Endothelial cell of umbilical vein (primary cell): Measurements from ENCODE around the gene TM9SF2. TPM values are rescaled to one million over a fixed set of nuclear protein-coding genes. Genes with fewer than 3 reads are reported as not detected.

Source experiments
- BruUV-seq: library from RNA; stranded (reverse); fragments of 400-500 nt; replicated peaks from 2 replicates; lab custom pipeline; 2021; lab: Mats Ljungman, UMichigan
- CTCF ChIA-PET: fragments of 300-600, 350-600 bp; sonication (Branson Sonifier 250); formaldehyde crosslinking; loops from one replicate; lab custom pipeline; 2021; ENCODE audit warnings: antibody characterized with exemption, inconsistent platforms; lab: Charles Lee
- POLR2A ChIA-PET: fragments of 300-600, 350-600 bp; sonication (Branson Sonifier 250); formaldehyde crosslinking; loops from one replicate; lab custom pipeline; 2021; ENCODE audit warnings: antibody characterized with exemption, inconsistent platforms; lab: Charles Lee
- DNase-seq: peaks from one replicate; pipeline ENCODE4 v3.0.0-alpha.2; 2011; ENCODE audit warnings: low read depth, low spot score
- FAIRE-seq: peaks from 2 replicates; lab custom pipeline; 2011; peaks lifted over from hg19 to GRCh38; lab: Jason Lieb, UNC
- H2AFZ ChIP-seq: 2 replicates; pipeline ENCODE4 v1.6.0; 2012; ENCODE audit warnings: low read depth, low read length, control low read depth, inconsistent platforms
- H3K27ac ChIP-seq: 2 replicates; pipeline ENCODE4 v1.5.1; 2011; ENCODE audit warnings: low read depth, mild to moderate bottlenecking, control low read depth, low read length, moderate library complexity; ENCODE audit not compliant: insufficient read depth
- H3K27me3 ChIP-seq, 2 experiments: 2 replicates each; pipeline versions ENCODE4 v1.6.0 to v1.6.1; 2011; ENCODE audit warnings: low read length in 2 of 2, mixed read lengths in 1 of 2; ENCODE audit not compliant: control insufficient read depth in 2 of 2, insufficient read depth in 2 of 2
- H3K36me3 ChIP-seq, 2 experiments: 2 replicates in 1 of 2; 3 replicates in 1 of 2; pipeline ENCODE4 v1.5.1; 2011; ENCODE audit warnings: low read length in 2 of 2, mild to moderate bottlenecking in 1 of 2, moderate library complexity in 1 of 2; ENCODE audit not compliant: control insufficient read depth in 2 of 2, insufficient read depth in 2 of 2; ENCODE audit errors: extremely low read depth in 1 of 2
- H3K4me1 ChIP-seq: 3 replicates; pipeline ENCODE4 v1.5.1; 2011; ENCODE audit warnings: mild to moderate bottlenecking, low read length; ENCODE audit not compliant: control insufficient read depth, insufficient read depth; ENCODE audit errors: extremely low read depth
- H3K4me2 ChIP-seq: 2 replicates; pipeline ENCODE4 v1.6.1; 2011; ENCODE audit warnings: low read length, control low read depth, mixed read lengths; ENCODE audit not compliant: insufficient read depth
- H3K4me3 ChIP-seq, 3 experiments: fragments of 200-600 bp in 1 of 3; sonication (generic), shearing (Covaris generic) in 1 of 3; replicated peaks in 1 of 3; 2 replicates each; pipeline ENCODE4 v1.5.1; 2011 to 2016; ENCODE audit warnings: control low read depth in 3 of 3, low read length in 3 of 3, mild to moderate bottlenecking in 2 of 3, inconsistent platforms in 1 of 3, low read depth in 1 of 3, moderate library complexity in 1 of 3; ENCODE audit not compliant: insufficient read depth in 1 of 3
- H3K79me2 ChIP-seq: 2 replicates; pipeline ENCODE4 v1.6.0; 2012; ENCODE audit warnings: low read length, inconsistent platforms; ENCODE audit not compliant: control insufficient read depth, insufficient read depth
- H3K9ac ChIP-seq: replicated peaks from 2 replicates; pipeline ENCODE3; 2011; ENCODE audit warnings: low read length, control low read depth; ENCODE audit not compliant: insufficient read depth; ENCODE audit errors: extremely low read depth
- H3K9me1 ChIP-seq: replicated peaks from 3 replicates; pipeline ENCODE4 v1.6.0; 2011; ENCODE audit warnings: mild to moderate bottlenecking, low read length; ENCODE audit not compliant: control insufficient read depth, insufficient read depth; ENCODE audit errors: extremely low read depth
- H3K9me3 ChIP-seq: replicated peaks from 2 replicates; pipeline ENCODE4 v1.5.1; 2012; ENCODE audit warnings: low read length, inconsistent platforms; ENCODE audit not compliant: control insufficient read depth, insufficient read depth
- H4K20me1 ChIP-seq: replicated peaks from 2 replicates; pipeline ENCODE3; 2011; ENCODE audit warnings: mild to moderate bottlenecking, low read length; ENCODE audit not compliant: control insufficient read depth, insufficient read depth; ENCODE audit errors: extremely low read depth
- EZH2 ChIP-seq: IDR thresholded peaks from 2 replicates; pipeline ENCODE4 v1.6.1; 2012; ENCODE audit warnings: borderline replicate concordance, low read depth, mild to moderate bottlenecking, moderate library complexity, low read length, inconsistent platforms; ENCODE audit not compliant: severe bottlenecking
- FOS ChIP-seq: IDR thresholded peaks from 2 replicates; pipeline ENCODE4 v1.6.1; 2011; ENCODE audit warnings: mild to moderate bottlenecking, low read length, moderate library complexity, borderline replicate concordance; ENCODE audit not compliant: insufficient read depth
- GATA2 ChIP-seq: IDR thresholded peaks from 2 replicates; pipeline ENCODE4 v1.7.0; 2011; ENCODE audit warnings: low read depth, mild to moderate bottlenecking, moderate library complexity, mixed read lengths, low read length; ENCODE audit not compliant: insufficient read length, insufficient read depth
- JUN ChIP-seq: IDR thresholded peaks from 2 replicates; pipeline ENCODE4 v1.6.1; 2011; ENCODE audit warnings: borderline replicate concordance, low read depth; ENCODE audit not compliant: insufficient read length, insufficient read depth
- MYC ChIP-seq: IDR thresholded peaks from one replicate; pipeline ENCODE4 v1.6.1; 2011; ENCODE audit warnings: mild to moderate bottlenecking, low read depth, low read length
- POLR2AphosphoS5 ChIP-seq: IDR thresholded peaks from 2 replicates; pipeline ENCODE4 v1.6.1; 2012; ENCODE audit warnings: low read depth, mild to moderate bottlenecking, control low read depth, low read length, moderate library complexity; ENCODE audit not compliant: insufficient read depth
- dilution Hi-C: fragments of 300-500 bp; cut with MboI; formaldehyde crosslinking; loops from one replicate; pipeline ENCODE4 v1.15.0; 2019; ENCODE audit warnings: low sequenced_read_pairs; ENCODE audit not compliant: extremely low pct_ligation_motif_present
- intact Hi-C: fragments of 100-400 bp; cut with micrococcal nuclease; formaldehyde crosslinking; loops from one replicate; pipeline ENCODE4 v1.10.0; 2022
- polyA plus RNA-seq, 4 experiments: library from polyadenylated mRNA; depleted of rRNA in 3 of 4; stranded (reverse) in 3 of 4; unstranded in 1 of 4; fragments of >200 nt; gene quantifications; 2 replicates each; pipeline versions ENCODE4 v1.2.1 to v1.2.3, GENCODE V29; 2011 to 2012; ENCODE audit warnings: missing spikeins in 1 of 4
- total RNA-seq: library from RNA; stranded (reverse); gene quantifications from 2 replicates; pipeline ENCODE4 v1.2.3, GENCODE V29; 2021
- TF ChIP-seq, protein P1 (sequence below), 2 donors: IDR thresholded peaks; 1 replicate in 1 of 2; 2 replicates in 1 of 2; pipeline ENCODE4 v1.5.1; 2011; ENCODE audit warnings: low read length in 2 of 2, mild to moderate bottlenecking in 2 of 2, moderate library complexity in 2 of 2, control low read depth in 1 of 2, inconsistent platforms in 1 of 2, low read depth in 1 of 2; ENCODE audit not compliant: insufficient read depth in 1 of 2; ENCODE audit errors: extremely low read depth in 1 of 2

TM9SF2 gene
- total and polyA plus RNA-seq, 2 donors (not counting 3 experiments of a cell fraction or from before 2014, with no cell fraction given), result 76.0 to 90.0 TPM

DNA sequence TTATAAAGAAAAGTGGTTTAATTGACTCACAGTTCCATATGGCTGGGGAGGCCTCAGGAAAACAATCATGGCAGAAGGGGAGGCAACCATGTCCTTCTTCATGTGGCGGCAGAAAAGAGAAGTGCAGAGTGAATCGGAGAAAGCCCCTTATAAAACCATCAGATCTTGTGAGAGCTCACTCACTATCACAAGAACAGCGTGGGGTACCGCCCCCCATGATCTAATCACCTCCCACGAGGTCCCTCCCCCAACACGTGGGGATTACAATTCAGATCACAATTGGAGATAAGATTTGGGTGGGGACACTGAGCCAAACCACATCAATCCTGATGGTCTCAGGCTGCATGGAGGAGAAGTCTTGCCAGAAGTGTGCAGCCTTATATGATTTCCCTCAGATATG lies 26.0 kb downstream of the TM9SF2 start:
- H3K9me1 ChIP-seq, result no peaks in the 10 kb centered on the region
- H4K20me1 ChIP-seq, result no peaks in the 10 kb centered on the region
- dilution Hi-C loops (no loop called here), intact Hi-C loops (loop anchor here (5.0 kb wide), 1 partner anchor 85 kb away; no protein-coding TSS in a partner anchor)
- DNase-seq (no peak), FAIRE-seq (no peak)
- no peaks in the 10 kb centered on the region for H3K27me3 ChIP-seq
- POLR2A ChIA-PET, result no interaction called here
- no peak overlapping the region for H3K9ac ChIP-seq
- BruUV-seq, result no TSS peak
- no peak overlapping the region for H3K27ac ChIP-seq
- no peaks in the 10 kb centered on the region for H3K4me1 ChIP-seq
- CTCF ChIA-PET, result no interaction called here
- no peaks in the 10 kb centered on the region for H3K9me3 ChIP-seq
- H3K4me3 ChIP-seq, result no peak overlapping the region
- no peak for TF ChIP-seq FOS
- TF ChIP-seq MYC, result no peak
- TF ChIP-seq POLR2AphosphoS5, result no peak
- no peak for TF ChIP-seq EZH2
- TF ChIP-seq, protein P1, sequence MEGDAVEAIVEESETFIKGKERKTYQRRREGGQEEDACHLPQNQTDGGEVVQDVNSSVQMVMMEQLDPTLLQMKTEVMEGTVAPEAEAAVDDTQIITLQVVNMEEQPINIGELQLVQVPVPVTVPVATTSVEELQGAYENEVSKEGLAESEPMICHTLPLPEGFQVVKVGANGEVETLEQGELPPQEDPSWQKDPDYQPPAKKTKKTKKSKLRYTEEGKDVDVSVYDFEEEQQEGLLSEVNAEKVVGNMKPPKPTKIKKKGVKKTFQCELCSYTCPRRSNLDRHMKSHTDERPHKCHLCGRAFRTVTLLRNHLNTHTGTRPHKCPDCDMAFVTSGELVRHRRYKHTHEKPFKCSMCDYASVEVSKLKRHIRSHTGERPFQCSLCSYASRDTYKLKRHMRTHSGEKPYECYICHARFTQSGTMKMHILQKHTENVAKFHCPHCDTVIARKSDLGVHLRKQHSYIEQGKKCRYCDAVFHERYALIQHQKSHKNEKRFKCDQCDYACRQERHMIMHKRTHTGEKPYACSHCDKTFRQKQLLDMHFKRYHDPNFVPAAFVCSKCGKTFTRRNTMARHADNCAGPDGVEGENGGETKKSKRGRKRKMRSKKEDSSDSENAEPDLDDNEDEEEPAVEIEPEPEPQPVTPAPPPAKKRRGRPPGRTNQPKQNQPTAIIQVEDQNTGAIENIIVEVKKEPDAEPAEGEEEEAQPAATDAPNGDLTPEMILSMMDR (IDR thresholded peaks at IDR 0.05; ENCODE audit: extremely low read depth in 1 of 2, insufficient read depth in 1 of 2, low read depth in 1 of 2, low read length in 2 of 2), result no peak
- no peak for TF ChIP-seq JUN
- TF ChIP-seq GATA2, result no peak
- H3K36me3 ChIP-seq, result peaks cover 5 to 9% of the 10 kb centered on the region in 2 experiments
- no peaks in the 10 kb centered on the region for H3K79me2 ChIP-seq
- H3K4me2 ChIP-seq, result no peak overlapping the region
- H2AFZ ChIP-seq, result no peak overlapping the region
